GM23248 (cell line): ENCODE data around the gene FN1.

ENCODE experiments used
- EZH2 ChIP-seq: fragments of 200-600 bp; sonication (generic); IDR thresholded peaks from 2 replicates; pipeline ENCODE4 v1.6.1; 2018; ENCODE audit warnings: antibody characterized with exemption, mild to moderate bottlenecking; ENCODE audit not compliant: insufficient read depth, poor library complexity, severe bottlenecking
- EZH2phosphoT487 ChIP-seq: fragments of 200-600 bp; sonication (generic); IDR thresholded peaks from 2 replicates; pipeline ENCODE4 v1.6.1; 2018; ENCODE audit warnings: antibody characterized with exemption, moderate library complexity, mild to moderate bottlenecking, low read depth; ENCODE audit not compliant: insufficient read depth

DNA sequence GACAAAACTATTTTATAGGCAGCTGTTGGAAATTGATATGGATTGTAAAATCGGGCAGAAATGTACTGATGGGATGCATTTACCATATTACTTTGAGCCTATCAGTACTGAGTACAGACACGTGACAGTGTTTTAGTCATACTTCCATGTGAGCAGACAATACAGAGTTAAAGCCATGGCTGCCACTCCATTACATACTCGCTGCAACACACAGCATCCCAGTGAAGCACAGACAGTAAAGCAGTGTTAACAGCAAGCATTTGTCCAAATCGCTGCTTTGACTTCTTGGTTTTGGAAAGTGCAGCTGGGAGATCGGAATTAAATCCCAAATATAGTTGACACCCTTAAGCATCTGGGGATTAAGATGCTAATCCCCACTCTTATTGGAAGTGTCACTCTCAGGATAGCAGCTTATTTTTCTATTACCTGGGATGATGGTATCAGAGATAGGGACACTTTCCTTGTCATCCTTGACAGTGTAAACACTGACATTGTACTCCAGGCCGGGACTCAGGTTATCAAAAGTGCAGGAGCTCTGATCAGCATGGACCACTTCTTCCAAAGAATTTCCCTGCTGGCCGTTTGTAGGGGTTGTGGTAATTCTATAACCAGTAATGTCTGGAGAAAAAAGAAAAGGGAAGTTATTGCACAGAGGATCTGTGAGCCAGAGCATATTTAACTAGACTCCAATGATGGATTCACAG lies 41.6 kb downstream of the FN1 start:
- no peak for TF ChIP-seq EZH2phosphoT487
- no peak for TF ChIP-seq EZH2
